H1 (cell line): ENCODE results near the gene MSI2. TPM values are rescaled to one million over a fixed set of nuclear protein-coding genes. Genes with fewer than 3 reads are reported as not detected.

ENCODE experiments used
- CTCF ChIA-PET: fragments of 300-600 bp; sonication (Branson Sonifier 250); formaldehyde crosslinking; loops from one replicate; lab custom pipeline; 2021; ENCODE audit not compliant: partially characterized antibody; lab: Charles Lee
- POLR2A ChIA-PET: fragments of 300-600 bp; sonication (Branson Sonifier 250); formaldehyde crosslinking; loops from one replicate; lab custom pipeline; 2021; ENCODE audit warnings: inconsistent platforms; ENCODE audit not compliant: partially characterized antibody; lab: Charles Lee
- DNase-seq, 2 experiments: peaks; one replicate each; pipeline versions ENCODE4 v3.0.0 to v3.0.0-alpha.2; 2010 to 2022; ENCODE audit warnings: low spot score in 2 of 2, low read depth in 1 of 2, mixed read lengths in 1 of 2
- FAIRE-seq: peaks from 2 replicates; lab custom pipeline; 2011; peaks lifted over from hg19 to GRCh38; lab: Jason Lieb, UNC
- H2AFZ ChIP-seq: 2 replicates; pipeline ENCODE4 v1.8.1; 2012; ENCODE audit warnings: low read length, inconsistent platforms
- H2AK5ac ChIP-seq: 2 replicates; pipeline ENCODE4 v1.6.1; 2013; ENCODE audit warnings: low read depth, low read length
- H2BK120ac ChIP-seq: replicated peaks from 2 replicates; pipeline ENCODE3; 2013; ENCODE audit warnings: low read depth, low read length, inconsistent platforms
- H2BK12ac ChIP-seq: 2 replicates; pipeline ENCODE4 v1.6.1; 2013; ENCODE audit warnings: low read depth, low read length
- H2BK15ac ChIP-seq: 2 replicates; pipeline ENCODE4 v1.6.1; 2013; ENCODE audit warnings: low read length
- H2BK20ac ChIP-seq: 2 replicates; pipeline ENCODE4 v1.6.1; 2013; ENCODE audit warnings: low read length
- H2BK5ac ChIP-seq: 2 replicates; pipeline ENCODE4 v1.6.1; 2013; ENCODE audit warnings: low read depth, low read length
- H3K14ac ChIP-seq: 2 replicates; pipeline ENCODE4 v1.6.1; 2013; ENCODE audit warnings: inconsistent platforms; ENCODE audit not compliant: insufficient read length
- H3K18ac ChIP-seq: 2 replicates; pipeline ENCODE4 v1.6.1; 2013; ENCODE audit warnings: low read length; ENCODE audit errors: extremely low read depth
- H3K23ac ChIP-seq: 2 replicates; pipeline ENCODE4 v1.6.1; 2013; ENCODE audit warnings: inconsistent platforms; ENCODE audit not compliant: insufficient read length
- H3K23me2 ChIP-seq: 2 replicates; pipeline ENCODE4 v1.6.1; 2013; ENCODE audit warnings: low read depth, low read length
- H3K27ac ChIP-seq: 2 replicates; pipeline ENCODE4 v1.6.1; 2011; ENCODE audit warnings: low read depth, low read length, inconsistent platforms
- H3K27me3 ChIP-seq, 4 experiments: replicated peaks in 1 of 4; 1 replicate in 1 of 4; 2 replicates in 3 of 4; pipeline versions ENCODE4 v1.6.1 to v1.8.1; 2011 to 2013; ENCODE audit warnings: low read length in 3 of 4, mild to moderate bottlenecking in 3 of 4, inconsistent platforms in 2 of 4, mixed read lengths in 2 of 4, moderate library complexity in 1 of 4; ENCODE audit not compliant: control insufficient read depth in 3 of 4, insufficient read depth in 3 of 4; ENCODE audit errors: extremely low read depth in 1 of 4
- H3K36me3 ChIP-seq, 4 experiments: 2 replicates each; pipeline versions ENCODE4 v1.6.1 to v1.8.1; 2011 to 2013; ENCODE audit warnings: mild to moderate bottlenecking in 4 of 4, low read length in 3 of 4, moderate library complexity in 2 of 4, control low read depth in 1 of 4, inconsistent platforms in 1 of 4; ENCODE audit not compliant: insufficient read depth in 4 of 4, control insufficient read depth in 2 of 4
- H3K4ac ChIP-seq: replicated peaks from 2 replicates; pipeline ENCODE3; 2013; ENCODE audit warnings: low read length, low read depth, mixed read lengths, inconsistent platforms; ENCODE audit not compliant: insufficient read length
- H3K4me1 ChIP-seq, 4 experiments: replicated peaks in 1 of 4; 1 replicate in 1 of 4; 2 replicates in 3 of 4; pipeline versions ENCODE4 v1.6.1 to v1.8.1; 2011 to 2013; ENCODE audit warnings: low read length in 3 of 4, inconsistent platforms in 2 of 4, mixed read lengths in 1 of 4; ENCODE audit not compliant: insufficient read depth in 4 of 4, control insufficient read depth in 3 of 4
- H3K4me2 ChIP-seq, 2 experiments: 2 replicates each; pipeline versions ENCODE4 v1.6.1 to v1.8.1; 2011 to 2013; ENCODE audit warnings: low read depth in 2 of 2, low read length in 2 of 2, control low read depth in 1 of 2, inconsistent platforms in 1 of 2, mild to moderate bottlenecking in 1 of 2; ENCODE audit not compliant: insufficient read depth in 1 of 2
- H3K4me3 ChIP-seq, 4 experiments: fragments of 200-600, 300-600 bp in 1 of 4; sonication (generic), shearing (Covaris generic), sonication (Bioruptor Twin) in 1 of 4; 2 replicates each; pipeline versions ENCODE4 v1.5.1 to v1.8.1; 2011 to 2016; ENCODE audit warnings: low read length in 4 of 4, low read depth in 3 of 4, control low read depth in 2 of 4, inconsistent platforms in 2 of 4, mild to moderate bottlenecking in 2 of 4, mixed read lengths in 1 of 4, moderate library complexity in 1 of 4; ENCODE audit not compliant: insufficient read depth in 2 of 4; ENCODE audit errors: extremely low read depth in 1 of 4
- H3K56ac ChIP-seq: replicated peaks from 2 replicates; pipeline ENCODE3; 2013; ENCODE audit warnings: low read depth, mild to moderate bottlenecking, mixed read lengths, low read length, inconsistent platforms; ENCODE audit not compliant: insufficient read length
- H3K79me1 ChIP-seq: 2 replicates; pipeline ENCODE4 v1.6.1; 2013; ENCODE audit warnings: low read depth, low read length, control low read depth
- H3K79me2 ChIP-seq, 2 experiments: 2 replicates each; pipeline versions ENCODE4 v1.6.1 to v1.8.1; 2012 to 2013; ENCODE audit warnings: low read length in 2 of 2, mild to moderate bottlenecking in 2 of 2, inconsistent platforms in 1 of 2; ENCODE audit not compliant: insufficient read depth in 2 of 2, control insufficient read depth in 1 of 2
- H3K9ac ChIP-seq, 4 experiments: replicated peaks in 1 of 4; 1 replicate in 1 of 4; 2 replicates in 3 of 4; pipeline versions ENCODE4 v1.6.1 to v1.8.1; 2011 to 2013; ENCODE audit warnings: low read depth in 3 of 4, low read length in 3 of 4, control low read depth in 2 of 4, mild to moderate bottlenecking in 2 of 4, moderate library complexity in 2 of 4, inconsistent platforms in 1 of 4; ENCODE audit errors: extremely low read depth in 1 of 4
- H3K9me3 ChIP-seq, 2 experiments: 2 replicates each; pipeline versions ENCODE4 v1.6.1 to v1.8.1; 2012 to 2013; ENCODE audit warnings: mild to moderate bottlenecking in 2 of 2, moderate library complexity in 2 of 2, control low read depth in 1 of 2, inconsistent platforms in 1 of 2, low read depth in 1 of 2, low read length in 1 of 2, mixed read lengths in 1 of 2; ENCODE audit not compliant: insufficient read depth in 2 of 2
- H4K20me1 ChIP-seq, 2 experiments: replicated peaks in 1 of 2; 2 replicates each; pipeline versions ENCODE3 to v1.8.1; 2011 to 2013; ENCODE audit warnings: inconsistent platforms in 2 of 2, low read length in 2 of 2, mild to moderate bottlenecking in 1 of 2; ENCODE audit not compliant: insufficient read depth in 2 of 2, control insufficient read depth in 1 of 2
- H4K5ac ChIP-seq: 2 replicates; pipeline ENCODE4 v1.6.1; 2013; ENCODE audit warnings: low read length, low read depth, mixed read lengths, inconsistent platforms; ENCODE audit not compliant: insufficient read length
- H4K8ac ChIP-seq: 2 replicates; pipeline ENCODE4 v1.8.0; 2013; ENCODE audit warnings: mild to moderate bottlenecking, moderate library complexity, low read length, inconsistent platforms; ENCODE audit not compliant: insufficient read depth; ENCODE audit errors: extremely low read depth
- H4K91ac ChIP-seq: replicated peaks from 2 replicates; pipeline ENCODE3; 2013; ENCODE audit warnings: low read length, mixed read lengths, inconsistent platforms; ENCODE audit not compliant: insufficient read length
- CBX5 ChIP-seq: fragments of 300-800, 300-1000 bp; sonication (generic); IDR thresholded peaks from 2 replicates; pipeline ENCODE4 v1.7.1; 2016; ENCODE audit warnings: antibody characterized with exemption, low read length, low read depth
- CBX8 ChIP-seq: fragments of 300-800, 300-1000 bp; sonication (generic); IDR thresholded peaks from 2 replicates; pipeline ENCODE4 v1.7.1; 2016; ENCODE audit warnings: low read depth, low read length, borderline replicate concordance
- CHD2 ChIP-seq: IDR thresholded peaks from 2 replicates; pipeline ENCODE4 v1.6.1; 2012; ENCODE audit warnings: low read length, improper control_type of control experiment
- FOSL1 ChIP-seq: IDR thresholded peaks from 2 replicates; pipeline ENCODE4 v1.6.1; 2011; ENCODE audit warnings: mild to moderate bottlenecking, low read depth, low read length, moderate library complexity; ENCODE audit not compliant: insufficient read depth
- HDAC2 ChIP-seq, 2 experiments: fragments of 300-600 bp in 1 of 2; sonication (generic) in 1 of 2; IDR thresholded peaks; 2 replicates each; pipeline ENCODE4 v1.6.1; 2011 to 2012; ENCODE audit warnings: low read depth in 2 of 2, low read length in 2 of 2, mild to moderate bottlenecking in 2 of 2, moderate library complexity in 2 of 2, borderline replicate concordance in 1 of 2, inconsistent platforms in 1 of 2
- MAFK ChIP-seq: IDR thresholded peaks from 2 replicates; pipeline ENCODE4 v1.6.1; 2012; ENCODE audit warnings: low read depth, mild to moderate bottlenecking, improper control_type of control experiment, low read length
- PHF8 ChIP-seq: fragments of 200-600 bp; sonication (generic); conservative IDR thresholded peaks from 2 replicates; pipeline ENCODE4 v1.7.1; 2012; ENCODE audit warnings: low read depth, mild to moderate bottlenecking, inconsistent platforms, low read length, moderate library complexity
- POLR2A ChIP-seq, 2 experiments: IDR thresholded peaks; 1 replicate in 1 of 2; 2 replicates in 1 of 2; pipeline ENCODE4 v1.6.1; 2011; ENCODE audit warnings: low read depth in 2 of 2, low read length in 2 of 2, mild to moderate bottlenecking in 2 of 2; ENCODE audit errors: control extremely low read depth in 1 of 2
- SIN3A ChIP-seq, 2 experiments: IDR thresholded peaks in 1 of 2; conservative IDR thresholded peaks in 1 of 2; 2 replicates each; pipeline ENCODE4 v1.6.1; 2011 to 2012; ENCODE audit warnings: low read length in 2 of 2, improper control_type of control experiment in 1 of 2, low read depth in 1 of 2, mild to moderate bottlenecking in 1 of 2
- SP1 ChIP-seq: IDR thresholded peaks from 2 replicates; pipeline ENCODE4 v1.6.1; 2011; ENCODE audit warnings: low read depth, low read length
- SRF ChIP-seq: IDR thresholded peaks from 2 replicates; pipeline ENCODE4 v1.6.1; 2011; ENCODE audit warnings: mild to moderate bottlenecking, low read depth, low read length, moderate library complexity
- TBP ChIP-seq: IDR thresholded peaks from 2 replicates; pipeline ENCODE4 v1.6.1; 2011; ENCODE audit warnings: low read depth, low read length, improper control_type of control experiment
- TCF12 ChIP-seq: IDR thresholded peaks from 2 replicates; pipeline ENCODE4 v1.6.1; 2011; ENCODE audit warnings: low read depth, mild to moderate bottlenecking, low read length
- TEAD4 ChIP-seq: IDR thresholded peaks from 2 replicates; pipeline ENCODE4 v1.6.1; 2012; ENCODE audit warnings: low read depth, low read length, inconsistent platforms, mixed read lengths
- WGBS, 2 experiments: shearing (Covaris generic) in 1 of 2; methylation state at CpG; one replicate each; pipeline versions ENCODE4 v1.1.6 to v1.1.7; 2013 to 2015; ENCODE audit warnings: low lambda C conversion rate in 2 of 2, mixed read lengths in 2 of 2, inconsistent platforms in 1 of 2, low coverage in 1 of 2, missing lambda C conversion rate in 1 of 2; ENCODE audit not compliant: insufficient replicate concordance in 2 of 2, insufficient coverage in 1 of 2, insufficient read length in 1 of 2; ENCODE audit errors: extremely low coverage in 1 of 2, missing lambda C conversion rate in 1 of 2; 5-methylcytosine and 5-hydroxymethylcytosine counted together
- polyA plus RNA-seq, 7 experiments: library from polyadenylated mRNA; depleted of rRNA in 3 of 7; stranded (reverse) in 5 of 7; unstranded in 2 of 7; fragments of >200 nt in 5 of 7; fragments of 200-250 nt in 2 of 7; gene quantifications; 1 replicate in 5 of 7; 2 replicates in 1 of 7; 4 replicates in 1 of 7; pipeline versions ENCODE4 v1.2.1 to v1.2.3, GENCODE V29; 2011 to 2013; ENCODE audit warnings: missing spikeins in 2 of 7, mixed read lengths in 2 of 7
- total RNA-seq: library from RNA; stranded (reverse); fragmentation: NEBNext Ultra II Directional; extraction: Animal tissue kit (Norgen Biotek cat#: 25700); gene quantifications from 2 replicates; pipeline ENCODE4 v1.2.1, GENCODE V29; 2021

MSI2 gene
- total and polyA plus RNA-seq, 2 of the 8 experiments (the other 6 are each of a cell fraction or from before 2014, with no cell fraction given): 36.7 to 80.6 TPM

GRCh38 chr17:57305908-57306504 is 49.7 kb downstream of the MSI2 start:
- H3K23ac ChIP-seq: no peak overlapping the region
- H4K20me1 ChIP-seq: peaks cover 3 to 4% of the 10 kb centered on the region in 2 experiments
- H3K4me2 ChIP-seq: no peak overlapping the region
- H2BK5ac ChIP-seq: no peak overlapping the region
- H3K27ac ChIP-seq: no peak overlapping the region
- H3K79me1 ChIP-seq: peaks cover 12% of the 10 kb centered on the region
- H3K36me3 ChIP-seq: no peaks in the 10 kb centered on the region; a peak in 1 of 8 replicates
- H3K23me2 ChIP-seq: no peaks in the 10 kb centered on the region
- no peak overlapping the region for H2BK15ac ChIP-seq
- no peak overlapping the region for H3K9ac ChIP-seq
- no peak overlapping the region for H2BK12ac ChIP-seq
- no peak overlapping the region for H2BK20ac ChIP-seq
- no peak overlapping the region for H3K18ac ChIP-seq
- POLR2A ChIA-PET: interaction anchor here (1.7 kb wide), 1 partner anchor 17 kb away, joined by 5 read pairs; no protein-coding TSS in a partner anchor
- no peak overlapping the region for H2AFZ ChIP-seq
- no peaks in the 10 kb centered on the region for H3K27me3 ChIP-seq
- H3K4me3 ChIP-seq: no peak overlapping the region
- H3K4me1 ChIP-seq: peaks cover 0 to 10% (median 8%) of the 10 kb centered on the region in 4 experiments; a peak in 5 of 7 replicates
- no peak overlapping the region for H3K14ac ChIP-seq
- no peak overlapping the region for H3K4ac ChIP-seq
- H3K9me3 ChIP-seq: no peaks in the 10 kb centered on the region
- H2AK5ac ChIP-seq: no peak overlapping the region
- no peak overlapping the region for H2BK120ac ChIP-seq
- H4K91ac ChIP-seq: no peak overlapping the region
- H4K5ac ChIP-seq: no peak overlapping the region
- WGBS, 2 experiments: 81% methylated on average over 5 of the region's 5 CpGs; no CpG with 5 or more reads in 1 of the 2 experiments
- H4K8ac ChIP-seq: no peak overlapping the region
- FAIRE-seq: no peak
- H3K79me2 ChIP-seq: peaks cover 0 to 37% of the 10 kb centered on the region in 2 experiments; a peak in 2 of 4 replicates
- CTCF ChIA-PET: interaction anchor here (0.5 to 1.2 kb wide), 3 partner anchors 61 to 434 kb away, joined by 3 to 4 read pairs (median 3); no protein-coding TSS in a partner anchor
- DNase-seq: no peak
- no peak overlapping the region for H3K56ac ChIP-seq
- no peak for TF ChIP-seq PHF8
- TF ChIP-seq POLR2A (IDR thresholded peaks at IDR 0.05; ENCODE audit: control extremely low read depth in 1 of 2, low read depth in 2 of 2, low read length in 2 of 2): no peak
- no peak for TF ChIP-seq TCF12
- no peak for TF ChIP-seq CBX5
- no peak for TF ChIP-seq HDAC2 (IDR thresholded peaks at IDR 0.05; ENCODE audit: borderline replicate concordance in 1 of 2, low read depth in 2 of 2, low read length in 2 of 2)
- TF ChIP-seq FOSL1: no peak
- TF ChIP-seq SP1: no peak
- TF ChIP-seq SIN3A (conservative IDR thresholded peaks at IDR 0.05 in 1 of 2, IDR thresholded peaks at IDR 0.05 in 1 of 2; ENCODE audit: low read depth in 1 of 2, low read length in 2 of 2): no peak
- TF ChIP-seq CHD2: no peak
- no peak for TF ChIP-seq CBX8
- no peak for TF ChIP-seq TEAD4
- no peak for TF ChIP-seq TBP
- TF ChIP-seq MAFK: no peak
- no peak for TF ChIP-seq SRF
